Left ventricle myocardium inferior (tissue), 1 donor: ENCODE measurements around the gene TAGLN. TPM values are rescaled to one million over a fixed set of nuclear protein-coding genes. Genes with fewer than 3 reads are reported as not detected.
A peak's percentile ranks its signal among the peaks of the same experiment; 100 is the strongest.
"Not testable (repeated sequence)": the region's sequence is repeated elsewhere in the genome, so short reads cannot be mapped to it uniquely, and the experiment has no call there.

Experiments
- DNase-seq: peaks from one replicate; pipeline ENCODE4 v3.0.0-alpha.2; 2020
- H3K27ac ChIP-seq: fragments of 200-600 bp; replicated peaks from 2 replicates; pipeline ENCODE4 v1.8.0; 2021
- H3K27me3 ChIP-seq: fragments of 200-600 bp; 2 replicates; pipeline ENCODE4 v1.8.0; 2021; ENCODE audit warnings: low read depth
- H3K36me3 ChIP-seq: fragments of 200-600 bp; 2 replicates; pipeline ENCODE4 v1.8.0; 2021
- H3K4me1 ChIP-seq: fragments of 200-600 bp; 2 replicates; pipeline ENCODE4 v1.8.0; 2021
- H3K4me3 ChIP-seq: fragments of 200-600 bp; 2 replicates; pipeline ENCODE4 v1.8.0; 2021; ENCODE audit warnings: mild to moderate bottlenecking, moderate library complexity
- H3K9me3 ChIP-seq: fragments of 200-600 bp; replicated peaks from 2 replicates; pipeline ENCODE4 v1.8.0; 2021
- intact Hi-C: fragments of 100-400 bp; cut with micrococcal nuclease; formaldehyde crosslinking; loops from one replicate; pipeline ENCODE4 v1.11.0; 2022
- total RNA-seq: library from RNA; stranded (reverse); fragmentation: NEBNext Ultra II Directional; extraction: Animal tissue kit (Norgen Biotek cat#: 25700); gene quantifications from one replicate; pipeline ENCODE4 v1.2.1, GENCODE V29; 2021
- TF ChIP-seq, protein P1 (sequence below): fragments of 200-600 bp; IDR thresholded peaks from 2 replicates; pipeline ENCODE4 v1.8.0; 2021; ENCODE audit warnings: antibody characterized with exemption, mild to moderate bottlenecking, borderline replicate concordance
- donor health status: DM: no; HTN: yes; CAD: no; lungs with severe emphysema.

The TAGLN gene
- total RNA-seq, 1 donor from 2014 or later = 113 TPM

DNA sequence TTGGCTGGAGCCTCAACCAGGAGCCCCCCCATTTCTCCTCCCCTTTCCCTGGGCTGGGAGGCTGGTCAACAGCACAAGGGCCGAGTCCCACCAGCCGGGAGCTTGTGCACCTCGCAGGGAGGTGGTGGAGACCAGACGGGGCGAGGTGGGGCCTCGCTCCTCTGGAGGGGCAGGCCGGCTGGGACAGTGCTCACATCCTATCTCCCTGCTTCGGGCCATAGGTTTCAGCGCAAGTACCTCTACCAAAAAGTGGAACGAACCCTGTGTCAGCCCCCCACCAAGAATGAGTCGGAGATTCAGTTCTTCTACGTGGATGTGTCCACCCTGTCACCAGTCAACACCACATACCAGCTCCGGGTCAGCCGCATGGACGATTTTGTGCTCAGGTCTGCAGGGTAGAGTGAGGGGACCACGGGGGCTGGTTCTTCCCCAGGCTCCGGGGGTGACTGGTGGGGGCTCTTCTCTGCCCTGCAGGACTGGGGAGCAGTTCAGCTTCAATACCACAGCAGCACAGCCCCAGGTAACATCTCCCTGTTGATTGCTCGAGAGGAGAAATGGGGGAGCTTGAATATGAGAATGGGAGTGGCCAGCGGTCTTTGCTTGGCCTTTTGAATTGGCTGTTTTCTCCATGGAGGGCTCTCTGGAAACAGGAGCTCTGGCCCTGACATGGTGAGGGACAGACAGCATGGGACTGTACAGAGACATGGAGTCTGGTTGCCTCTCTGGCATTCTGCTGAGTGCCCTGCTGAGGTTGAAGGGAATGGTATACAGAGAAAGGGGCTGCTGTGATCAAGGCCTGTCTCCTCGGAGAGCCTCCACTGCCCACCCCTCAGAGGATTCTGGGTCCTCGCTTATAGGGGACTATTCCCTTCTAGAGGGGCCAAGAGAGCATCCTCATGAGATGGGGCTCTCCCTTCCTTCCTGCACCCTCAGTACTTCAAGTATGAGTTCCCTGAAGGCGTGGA, 17.3 kb upstream of the TAGLN start:
- Histone ChIP-seq H3K4me3 (no peak overlapping the region), H3K27me3 (no peaks in the 10 kb centered on the region), H3K27ac (no peak overlapping the region), H3K4me1 (peaks cover 42% of the 10 kb centered on the region), H3K36me3 (peaks cover 43% of the 10 kb centered on the region), H3K9me3 (no peaks in the 10 kb centered on the region)
- no peak for DNase-seq
- TF ChIP-seq, protein P1, sequence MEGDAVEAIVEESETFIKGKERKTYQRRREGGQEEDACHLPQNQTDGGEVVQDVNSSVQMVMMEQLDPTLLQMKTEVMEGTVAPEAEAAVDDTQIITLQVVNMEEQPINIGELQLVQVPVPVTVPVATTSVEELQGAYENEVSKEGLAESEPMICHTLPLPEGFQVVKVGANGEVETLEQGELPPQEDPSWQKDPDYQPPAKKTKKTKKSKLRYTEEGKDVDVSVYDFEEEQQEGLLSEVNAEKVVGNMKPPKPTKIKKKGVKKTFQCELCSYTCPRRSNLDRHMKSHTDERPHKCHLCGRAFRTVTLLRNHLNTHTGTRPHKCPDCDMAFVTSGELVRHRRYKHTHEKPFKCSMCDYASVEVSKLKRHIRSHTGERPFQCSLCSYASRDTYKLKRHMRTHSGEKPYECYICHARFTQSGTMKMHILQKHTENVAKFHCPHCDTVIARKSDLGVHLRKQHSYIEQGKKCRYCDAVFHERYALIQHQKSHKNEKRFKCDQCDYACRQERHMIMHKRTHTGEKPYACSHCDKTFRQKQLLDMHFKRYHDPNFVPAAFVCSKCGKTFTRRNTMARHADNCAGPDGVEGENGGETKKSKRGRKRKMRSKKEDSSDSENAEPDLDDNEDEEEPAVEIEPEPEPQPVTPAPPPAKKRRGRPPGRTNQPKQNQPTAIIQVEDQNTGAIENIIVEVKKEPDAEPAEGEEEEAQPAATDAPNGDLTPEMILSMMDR = no peak
- intact Hi-C loops = no loop called here

DNA sequence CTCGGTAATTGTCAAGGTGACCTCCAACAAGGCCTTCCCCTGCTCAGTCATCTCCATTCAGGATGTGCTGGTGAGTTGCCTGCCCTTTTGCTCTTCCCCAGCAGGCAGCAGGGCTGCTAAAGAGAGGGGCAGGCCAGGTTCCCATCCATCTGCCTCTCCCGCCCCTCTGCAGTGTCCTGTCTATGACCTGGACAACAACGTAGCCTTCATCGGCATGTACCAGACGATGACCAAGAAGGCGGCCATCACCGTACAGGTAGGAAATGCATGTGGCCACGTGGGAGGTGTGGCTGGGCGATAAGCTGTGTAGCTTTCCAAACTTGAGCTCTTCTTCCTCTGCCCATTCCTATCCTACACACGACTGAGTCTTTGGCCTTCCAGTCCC, 16.6 kb upstream of the TAGLN start:
- TF ChIP-seq, protein P1 = no peak
- no peaks in the 10 kb centered on the region for H3K9me3 ChIP-seq
- H3K36me3 ChIP-seq = peaks cover 47% of the 10 kb centered on the region
- no peaks in the 10 kb centered on the region for H3K27me3 ChIP-seq
- H3K4me3 ChIP-seq = no peak overlapping the region
- intact Hi-C loops = no loop called here
- DNase-seq = no peak
- no peak overlapping the region for H3K27ac ChIP-seq
- H3K4me1 ChIP-seq = peaks cover 41% of the 10 kb centered on the region

DNA sequence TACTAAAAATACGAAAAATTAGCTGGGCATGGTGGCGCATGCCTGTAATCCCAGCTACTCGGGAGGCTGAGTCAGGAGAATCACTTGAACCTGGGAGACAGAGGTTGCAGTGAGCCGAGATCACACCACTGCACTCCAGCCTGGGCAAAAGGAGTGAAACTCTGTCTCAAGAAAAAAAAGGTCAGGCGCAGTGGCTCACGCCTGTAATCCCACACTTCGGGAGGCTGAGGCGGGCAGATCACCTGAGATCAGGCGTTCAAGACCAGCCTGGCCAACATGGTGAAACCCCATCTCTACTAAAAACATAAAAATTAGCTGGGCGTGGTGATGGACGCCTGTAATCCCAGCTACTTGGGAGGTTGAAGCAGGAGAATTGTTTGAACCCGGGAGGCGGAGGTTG, 16.0 kb upstream of the TAGLN start:
- H3K4me3 ChIP-seq, H3K27ac ChIP-seq, DNase-seq, H3K27me3 ChIP-seq, intact Hi-C loops, H3K9me3 ChIP-seq: not testable (repeated sequence)
- Histone ChIP-seq H3K36me3 (peaks cover 54% of the 10 kb centered on the region), H3K4me1 (peaks cover 34% of the 10 kb centered on the region)

DNA sequence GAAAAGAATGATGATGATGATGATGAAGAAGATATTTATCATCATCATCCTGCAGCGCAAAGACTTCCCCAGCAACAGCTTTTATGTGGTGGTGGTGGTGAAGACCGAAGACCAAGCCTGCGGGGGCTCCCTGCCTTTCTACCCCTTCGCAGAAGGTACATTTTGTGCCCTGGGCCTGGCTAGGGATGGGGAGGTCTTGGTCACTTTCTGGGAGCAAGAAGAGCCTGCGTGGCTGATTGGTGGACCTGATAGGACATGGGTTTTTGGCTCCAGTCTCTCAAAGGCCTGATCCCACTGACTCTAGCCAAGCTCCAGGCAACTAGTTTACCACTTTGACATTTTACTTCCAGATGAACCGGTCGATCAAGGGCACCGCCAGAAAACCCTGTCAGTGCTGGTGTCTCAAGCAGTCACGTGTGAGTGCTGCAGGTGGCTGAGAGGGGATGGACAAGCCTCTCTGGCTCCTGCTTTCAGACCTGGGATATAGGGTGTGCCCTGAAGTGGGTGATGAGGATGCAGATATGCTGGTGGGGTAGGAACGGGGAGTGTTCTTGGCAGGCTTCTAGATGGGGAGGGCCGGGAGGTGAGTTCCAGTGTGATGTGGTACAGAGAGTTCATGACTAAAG, 15.3 kb upstream of the TAGLN start:
- TF ChIP-seq, protein P1 = no peak
- peaks cover 29% of the 10 kb centered on the region for H3K4me1 ChIP-seq
- H3K4me3 ChIP-seq = no peak overlapping the region
- H3K27ac ChIP-seq = no peak overlapping the region
- H3K36me3 ChIP-seq = peaks cover 60% of the 10 kb centered on the region
- intact Hi-C loops = no loop called here
- H3K9me3 ChIP-seq = no peaks in the 10 kb centered on the region
- no peak for DNase-seq
- no peaks in the 10 kb centered on the region for H3K27me3 ChIP-seq

DNA sequence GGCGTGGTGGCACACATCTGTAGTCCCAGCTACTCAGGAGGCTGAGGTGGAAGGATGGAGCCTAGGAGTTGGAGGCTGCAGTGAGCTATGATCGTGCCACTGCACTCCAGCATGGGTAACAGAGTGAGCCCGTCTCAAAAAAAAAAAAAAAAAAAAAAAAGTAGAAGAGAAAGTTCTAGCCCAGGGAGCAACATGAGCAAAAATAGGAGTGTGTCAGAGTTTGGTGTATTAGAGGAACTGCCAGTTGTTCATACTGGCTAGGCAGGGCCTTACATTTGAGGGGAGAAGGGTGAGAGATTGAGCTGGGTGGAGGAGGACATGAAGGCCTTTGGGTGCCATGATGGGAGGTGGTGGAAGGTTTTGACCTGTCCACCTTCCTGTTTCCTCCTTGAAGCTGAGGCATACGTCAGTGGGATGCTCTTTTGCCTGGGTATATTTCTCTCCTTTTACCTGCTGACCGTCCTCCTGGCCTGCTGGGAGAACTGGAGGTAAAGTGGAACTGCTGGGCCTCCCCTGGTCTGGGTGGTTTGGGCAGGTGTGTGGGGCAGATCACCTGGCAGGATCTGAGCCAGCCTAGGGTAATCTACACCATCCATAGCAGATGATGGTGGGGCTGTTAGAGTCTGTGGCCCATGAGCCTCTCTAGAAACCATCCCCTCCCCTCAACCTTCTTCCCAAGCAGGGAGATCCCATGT, 13.3 kb upstream of the TAGLN start:
- intact Hi-C loops = no loop called here
- Histone ChIP-seq H3K4me3 (no peak overlapping the region), H3K27me3 (no peaks in the 10 kb centered on the region), H3K4me1 (peaks cover 9% of the 10 kb centered on the region), H3K27ac (peak overlapping the region; percentile 33), H3K9me3 (no peaks in the 10 kb centered on the region), H3K36me3 (peaks cover 81% of the 10 kb centered on the region)
- peak; percentile 5 for DNase-seq
- TF ChIP-seq, protein P1 = no peak
